HepG2 (cell line): Measurements from ENCODE around the gene NCOA6. TPM values are rescaled to one million over a fixed set of nuclear protein-coding genes. Genes with fewer than 3 reads are reported as not detected.

Experiments used
- ATAC-seq: fragments of 200-7000 bp; cut with Tn5 transposase; 3 replicates; pipeline ENCODE4 v1.9.1; 2020; ENCODE audit warnings: mild to moderate bottlenecking, moderate library complexity
- BruUV-seq: library from RNA; stranded (reverse); fragments of 400-500 nt; replicated peaks from 2 replicates; lab custom pipeline; 2021; lab: Mats Ljungman, UMichigan
- CTCF ChIA-PET: fragments of 300-600 bp; formaldehyde crosslinking; extraction: SDS; loops from one replicate; lab custom pipeline; 2021; ENCODE audit warnings: low total read pairs, inconsistent platforms, low intra/inter-chr PET ratio; lab: Yijun Ruan, JAX
- POLR2A ChIA-PET: fragments of 350-600 bp; sonication (Branson Sonifier 250); formaldehyde crosslinking; loops from one replicate; lab custom pipeline; 2020; ENCODE audit warnings: antibody characterized with exemption, inconsistent platforms; lab: Yijun Ruan, JAX
- DNase-seq: peaks from one replicate; pipeline ENCODE4 v3.0.0-alpha.2; 2015; ENCODE audit warnings: low spot score
- FAIRE-seq: peaks from 3 replicates; lab custom pipeline; 2011; peaks lifted over from hg19 to GRCh38; lab: Jason Lieb, UNC
- H2AFZ ChIP-seq: one replicate; pipeline ENCODE4 v1.6.1; 2011; ENCODE audit warnings: low read length, inconsistent platforms
- H3K27ac ChIP-seq: fragments of 300-600 bp; 3 replicates; pipeline ENCODE4 v1.8.0; 2011; ENCODE audit warnings: mixed run types, mild to moderate bottlenecking, mixed read lengths, low read length, inconsistent platforms; ENCODE audit not compliant: insufficient read depth; ENCODE audit errors: extremely low read length
- H3K27me3 ChIP-seq, 2 experiments: fragments of 200-600 bp in 1 of 2; 2 replicates in 1 of 2; 3 replicates in 1 of 2; pipeline versions ENCODE4 v1.6.0 to v1.8.0; 2011; ENCODE audit warnings: low read length in 2 of 2, mild to moderate bottlenecking in 2 of 2, moderate library complexity in 2 of 2, inconsistent platforms in 1 of 2; ENCODE audit not compliant: insufficient read depth in 2 of 2, control insufficient read depth in 1 of 2
- H3K36me3 ChIP-seq, 2 experiments: fragments of 200-600 bp in 1 of 2; replicated peaks in 1 of 2; 2 replicates in 1 of 2; 3 replicates in 1 of 2; pipeline versions ENCODE4 v1.5.1 to v1.8.0; 2011; ENCODE audit warnings: low read length in 2 of 2, inconsistent platforms in 1 of 2; ENCODE audit not compliant: insufficient read depth in 2 of 2, control insufficient read depth in 1 of 2
- H3K4me1 ChIP-seq: 2 replicates; pipeline ENCODE4 v1.5.1; 2012; ENCODE audit warnings: low read length, inconsistent platforms; ENCODE audit not compliant: insufficient read depth
- H3K4me2 ChIP-seq: 2 replicates; pipeline ENCODE4 v1.6.0; 2011; ENCODE audit warnings: low read depth, low read length, inconsistent platforms
- H3K4me3 ChIP-seq, 3 experiments: fragments of 200-600 bp in 1 of 3; sonication (generic), shearing (Covaris generic) in 1 of 3; replicated peaks in 1 of 3; 2 replicates each; pipeline ENCODE4 v1.5.1; 2011 to 2016; ENCODE audit warnings: low read length in 3 of 3, inconsistent platforms in 2 of 3, low read depth in 2 of 3, mild to moderate bottlenecking in 2 of 3, control low read depth in 1 of 3, mixed read lengths in 1 of 3; ENCODE audit not compliant: insufficient read depth in 1 of 3
- H3K79me2 ChIP-seq: one replicate; pipeline ENCODE4 v1.6.1; 2011; ENCODE audit warnings: low read length, inconsistent platforms; ENCODE audit not compliant: insufficient read depth
- H3K9ac ChIP-seq: 2 replicates; pipeline ENCODE4 v1.6.0; 2011; ENCODE audit warnings: mild to moderate bottlenecking, low read depth, low read length, inconsistent platforms; ENCODE audit not compliant: insufficient read depth
- H3K9me3 ChIP-seq: 2 replicates; pipeline ENCODE4 v1.5.1; 2012; ENCODE audit warnings: mild to moderate bottlenecking, low read length
- H4K20me1 ChIP-seq: 2 replicates; pipeline ENCODE4 v1.6.0; 2011; ENCODE audit warnings: inconsistent platforms, mild to moderate bottlenecking, low read length, moderate library complexity; ENCODE audit not compliant: insufficient read depth
- JUND ChIP-seq: sonication (generic); formaldehyde crosslinking; IDR thresholded peaks from 2 replicates; pipeline ENCODE4 v1.8.0; 2022; ENCODE audit warnings: mild to moderate bottlenecking, missing genetic modification reagents
- TEF ChIP-seq: sonication (generic); formaldehyde crosslinking; IDR thresholded peaks from 2 replicates; pipeline ENCODE4 v1.5.0; 2020; ENCODE audit warnings: missing genetic modification reagents
- U2AF1 ChIP-seq: fragments of 200-400 bp; formaldehyde crosslinking; optimal IDR thresholded peaks from 2 replicates; pipeline ENCODE3; 2017; ENCODE audit warnings: mild to moderate bottlenecking, low read depth, low read length
- ZNF253 ChIP-seq: sonication (generic); formaldehyde crosslinking; IDR thresholded peaks from 2 replicates; pipeline ENCODE4 v1.8.0; 2022; ENCODE audit warnings: mild to moderate bottlenecking, missing genetic modification reagents, borderline replicate concordance
- ZNF276 ChIP-seq: sonication (generic); formaldehyde crosslinking; IDR thresholded peaks from 2 replicates; pipeline ENCODE4 v1.4.0; 2020; ENCODE audit warnings: mild to moderate bottlenecking, low read depth, missing genetic modification reagents
- ZNF296 ChIP-seq: sonication (generic); formaldehyde crosslinking; conservative IDR thresholded peaks from 2 replicates; pipeline ENCODE4 v1.5.0; 2020; ENCODE audit warnings: mild to moderate bottlenecking, missing genetic modification reagents
- ZNF557 ChIP-seq: sonication (generic); formaldehyde crosslinking; IDR thresholded peaks from 2 replicates; pipeline ENCODE4 v1.4.0; 2020; ENCODE audit warnings: missing genetic modification reagents
- ZNF674 ChIP-seq: sonication (generic); formaldehyde crosslinking; IDR thresholded peaks from 2 replicates; pipeline ENCODE4 v1.5.0; 2020; ENCODE audit warnings: low read depth, mild to moderate bottlenecking, missing genetic modification reagents
- ZNF850 ChIP-seq: sonication (generic); formaldehyde crosslinking; conservative IDR thresholded peaks from 2 replicates; pipeline ENCODE4 v1.9.0; 2021; ENCODE audit warnings: mild to moderate bottlenecking, missing genetic modification reagents
- WGBS: methylation state at CpG from one replicate; pipeline ENCODE4 v1.1.6; 2017; ENCODE audit warnings: low lambda C conversion rate; 5-methylcytosine and 5-hydroxymethylcytosine counted together
- in situ Hi-C: cut with HindIII; loops from 2 replicates; pipeline ENCODE4 v1.10.0; 2017; ENCODE audit warnings: low pct_unique_long_range_greater_than_20kb; ENCODE audit not compliant: extremely low pct_ligation_motif_present
- intact Hi-C: fragments of 100-400 bp; cut with micrococcal nuclease; formaldehyde crosslinking; loops from one replicate; pipeline ENCODE4 v1.10.0; 2022; ENCODE audit not compliant: unreplicated experiment
- polyA plus RNA-seq, 8 experiments: library from polyadenylated mRNA; depleted of rRNA in 3 of 8; stranded (reverse) in 7 of 8; unstranded in 1 of 8; fragments of >200 nt; fragmentation: Illumina TruSeq in 4 of 8; extraction: Trizol in 4 of 8; gene quantifications; 2 replicates each; pipeline versions ENCODE4 v1.2.1 to v1.2.3, GENCODE V29; 2011 to 2016; ENCODE audit warnings: low read depth in 4 of 8, missing spikeins in 1 of 8, mixed read lengths in 1 of 8; ENCODE audit not compliant: insufficient read depth in 1 of 8
- total RNA-seq, 5 experiments: library from RNA; depleted of rRNA; stranded (reverse); fragments of >200 nt; fragmentation: Illumina TruSeq; extraction: Trizol; gene quantifications; 2 replicates each; pipeline ENCODE4 v1.2.3, GENCODE V29; 2016; ENCODE audit warnings: low read depth in 1 of 5

Gene NCOA6
- total and polyA plus RNA-seq, 2 of the 13 experiments (the other 11 are each of a cell fraction or from before 2014, with no cell fraction given): 11.2 to 29.3 TPM

GRCh38 chr20:34715384-34715783, 110.1 kb downstream of the NCOA6 start:
- no peak overlapping the region for H2AFZ ChIP-seq
- H3K79me2 ChIP-seq: no peaks in the 10 kb centered on the region
- intact Hi-C loops (no loop called here), in situ Hi-C loops (no loop called here)
- no peaks in the 10 kb centered on the region for H4K20me1 ChIP-seq
- FAIRE-seq (no peak), DNase-seq (no peak), ATAC-seq (no peak)
- no peak overlapping the region for H3K4me2 ChIP-seq
- no peak overlapping the region for H3K27ac ChIP-seq
- H3K9me3 ChIP-seq: no peaks in the 10 kb centered on the region
- no peak overlapping the region for H3K4me3 ChIP-seq
- peaks cover 92% of the 10 kb centered on the region for H3K4me1 ChIP-seq
- TF ChIP-seq JUND (CRISPR knock-in tag): no peak
- no peak for TF ChIP-seq ZNF850 (CRISPR knock-in tag)
- TF ChIP-seq U2AF1: no peak
- no peak for TF ChIP-seq ZNF253
- TF ChIP-seq ZNF674 (CRISPR knock-in tag): no peak
- TF ChIP-seq TEF (CRISPR knock-in tag): no peak
- TF ChIP-seq ZNF296 (CRISPR knock-in tag): no peak
- no peak for TF ChIP-seq ZNF276 (CRISPR knock-in tag)
- no peak for TF ChIP-seq ZNF557
- no TSS peak for BruUV-seq
- H3K9ac ChIP-seq: no peak overlapping the region
- ChIA-PET POLR2A (interaction anchor here (16.2 kb wide), 1 partner anchor 11 kb away, joined by 168 read pairs; the partner anchor contains the start of gene TP53INP2), CTCF (no interaction called here)
- H3K27me3 ChIP-seq: no peaks in the 10 kb centered on the region
- 97% methylated on average over 4 of the region's 4 CpGs for WGBS
- peaks cover 3 to 19% of the 10 kb centered on the region in 2 experiments for H3K36me3 ChIP-seq
